Muscle layer of colon (tissue), 2 donors: ENCODE results near the gene KLHDC8B.

Experiments used
- H3K27ac ChIP-seq: one replicate; pipeline ENCODE4 v1.7.0; 2013; ENCODE audit warnings: low read depth, mild to moderate bottlenecking, low read length, moderate library complexity
- H3K27me3 ChIP-seq, 2 donors: one replicate each; pipeline ENCODE4 v1.7.0; 2013; ENCODE audit warnings: low read length in 2 of 2, mild to moderate bottlenecking in 2 of 2; ENCODE audit not compliant: insufficient read depth in 2 of 2, control insufficient read depth in 1 of 2
- H3K36me3 ChIP-seq: one replicate; pipeline ENCODE4 v1.7.0; 2013; ENCODE audit warnings: mild to moderate bottlenecking, low read length; ENCODE audit not compliant: insufficient read depth
- H3K4me1 ChIP-seq: one replicate; pipeline ENCODE4 v1.7.0; 2013; ENCODE audit warnings: mild to moderate bottlenecking, low read length; ENCODE audit not compliant: insufficient read depth
- H3K4me3 ChIP-seq, 2 donors: one replicate each; pipeline ENCODE4 v1.7.0; 2013; ENCODE audit warnings: low read length in 2 of 2, low read depth in 1 of 2, mild to moderate bottlenecking in 1 of 2, moderate library complexity in 1 of 2
- H3K9ac ChIP-seq: one replicate; pipeline ENCODE4 v1.7.0; 2013; ENCODE audit warnings: low read length
- H3K9me3 ChIP-seq: one replicate; pipeline ENCODE4 v1.7.0; 2013; ENCODE audit warnings: mild to moderate bottlenecking, low read length
- donor health status: abdominal sarcoma.
- donor health status: Adenocarcinoma of cecum.

Gene KLHDC8B

DNA sequence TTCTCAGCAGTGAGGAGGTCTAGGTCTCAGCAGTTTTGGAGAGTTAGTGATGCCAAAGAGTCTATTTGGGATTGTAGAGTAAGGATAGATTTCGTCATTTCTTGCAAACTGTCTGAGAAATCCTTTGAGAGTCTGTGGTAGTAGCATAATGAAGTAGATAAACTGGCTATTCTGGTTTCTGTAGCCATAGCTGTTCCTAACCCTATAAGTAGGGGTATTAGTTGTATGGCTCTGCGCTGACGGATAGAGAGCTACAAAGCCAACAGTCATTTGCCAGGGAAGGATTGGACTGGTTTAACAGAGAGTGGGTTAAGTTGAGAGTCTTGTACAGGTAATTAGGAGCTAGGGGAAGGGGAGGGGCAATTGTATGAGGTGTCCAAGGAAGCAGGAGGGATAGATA is 50.6 kb downstream of the KLHDC8B start:
- Histone ChIP-seq H3K36me3 (no peaks in the 10 kb centered on the region), H3K9me3 (no peaks in the 10 kb centered on the region), H3K9ac (no peak overlapping the region), H3K27ac (no peak overlapping the region), H3K4me1 (peaks cover 22% of the 10 kb centered on the region), H3K4me3 (no peak overlapping the region), H3K27me3 (no peaks in the 10 kb centered on the region)
